GM12878 (cell line): ENCODE measurements around the gene IL1RL2. TPM values are rescaled to one million over a fixed set of nuclear protein-coding genes. Genes with fewer than 3 reads are reported as not detected.

Experiments
- ATAC-seq: fragments of 200-7000 bp; cut with Tn5 transposase; 3 replicates; pipeline ENCODE4 v1.9.1; 2020; ENCODE audit warnings: mild to moderate bottlenecking, moderate library complexity
- BruUV-seq: library from RNA; stranded (reverse); fragments of 400-500 nt; replicated peaks from 2 replicates; lab custom pipeline; 2021; lab: Mats Ljungman, UMichigan
- CTCF ChIA-PET: fragments of 300-600 bp; sonication (Branson Sonifier 250); formaldehyde crosslinking; extraction: SDS; loops from one replicate; lab custom pipeline; 2021; ENCODE audit warnings: inconsistent platforms; lab: Yijun Ruan, JAX
- POLR2A ChIA-PET: fragments of 350-600 bp; formaldehyde crosslinking; extraction: SDS; loops from one replicate; lab custom pipeline; 2021; ENCODE audit warnings: inconsistent platforms; lab: Charles Lee
- RAD21 ChIA-PET: fragments of 300-600 bp; sonication (Branson Sonifier 250); formaldehyde crosslinking; loops from one replicate; lab custom pipeline; 2023; ENCODE audit warnings: antibody characterized with exemption; ENCODE audit not compliant: unreplicated experiment; lab: Charles Lee
- SMC1A ChIA-PET: fragments of 300-600 bp; sonication (Branson Sonifier 250); formaldehyde crosslinking; loops from one replicate; lab custom pipeline; 2023; ENCODE audit not compliant: unreplicated experiment, uncharacterized antibody; lab: Charles Lee
- DNase-seq: peaks from one replicate; pipeline ENCODE4 v3.0.0-alpha.2; 2011; ENCODE audit warnings: low read depth, low spot score
- FAIRE-seq: peaks from 3 replicates; lab custom pipeline; 2011; peaks lifted over from hg19 to GRCh38; lab: Jason Lieb, UNC
- H2AFZ ChIP-seq: 2 replicates; pipeline ENCODE4 v1.6.0; 2011; ENCODE audit warnings: low read depth, low read length, control low read depth; ENCODE audit not compliant: control insufficient read depth
- H3K27ac ChIP-seq: 2 replicates; pipeline ENCODE4 v1.5.1; 2011; ENCODE audit warnings: control low read depth; ENCODE audit not compliant: control insufficient read depth, insufficient read depth
- H3K27me3 ChIP-seq, 2 experiments: replicated peaks in 1 of 2; 2 replicates each; pipeline versions ENCODE4 v1.6.0 to v1.6.1; 2011; ENCODE audit warnings: low read length in 1 of 2; ENCODE audit not compliant: control insufficient read depth in 2 of 2, insufficient read depth in 2 of 2
- H3K36me3 ChIP-seq, 2 experiments: 2 replicates each; pipeline ENCODE4 v1.5.1; 2011; ENCODE audit warnings: low read length in 1 of 2; ENCODE audit not compliant: control insufficient read depth in 2 of 2, insufficient read depth in 2 of 2
- H3K4me1 ChIP-seq: 2 replicates; pipeline ENCODE4 v1.6.1; 2011; ENCODE audit warnings: mild to moderate bottlenecking, low read length, moderate library complexity, mixed read lengths; ENCODE audit not compliant: control insufficient read depth, insufficient read depth
- H3K4me2 ChIP-seq: 2 replicates; pipeline ENCODE4 v1.6.0; 2011; ENCODE audit warnings: control low read depth; ENCODE audit not compliant: control insufficient read depth, insufficient read depth
- H3K4me3 ChIP-seq: fragments of 200-600 bp; sonication (generic); 2 replicates; pipeline ENCODE4 v1.5.1; 2016
- H3K79me2 ChIP-seq: 2 replicates; pipeline ENCODE4 v1.6.0; 2011; ENCODE audit warnings: low read length; ENCODE audit not compliant: control insufficient read depth, insufficient read depth
- H3K9ac ChIP-seq: 2 replicates; pipeline ENCODE4 v1.8.0; 2011; ENCODE audit warnings: low read length, control low read depth, mixed read lengths; ENCODE audit not compliant: control insufficient read depth, insufficient read depth
- H3K9me3 ChIP-seq: replicated peaks from 3 replicates; pipeline ENCODE4 v1.5.1; 2011; ENCODE audit warnings: mild to moderate bottlenecking, low read length; ENCODE audit not compliant: control insufficient read depth, insufficient read depth
- H4K20me1 ChIP-seq: 2 replicates; pipeline ENCODE4 v1.6.0; 2011; ENCODE audit not compliant: control insufficient read depth, insufficient read depth
- BACH1 ChIP-seq: fragments of 450-650 bp; IDR thresholded peaks from 2 replicates; pipeline ENCODE4 v1.6.1; 2017; ENCODE audit warnings: mild to moderate bottlenecking, borderline replicate concordance
- EGR1 ChIP-seq, 2 experiments: IDR thresholded peaks; 1 replicate in 1 of 2; 2 replicates in 1 of 2; pipeline ENCODE4 v1.6.1; 2011 to 2012; ENCODE audit warnings: low read depth in 2 of 2, low read length in 2 of 2, borderline replicate concordance in 1 of 2, mild to moderate bottlenecking in 1 of 2, moderate library complexity in 1 of 2
- FOXM1 ChIP-seq: IDR thresholded peaks from 2 replicates; pipeline ENCODE4 v1.6.1; 2012; ENCODE audit warnings: low read depth, mild to moderate bottlenecking, inconsistent platforms, low read length, moderate library complexity
- IKZF2 ChIP-seq, 2 experiments: fragments of 450-650 bp; IDR thresholded peaks; 2 replicates each; pipeline ENCODE4 v1.6.1; 2017; ENCODE audit warnings: mild to moderate bottlenecking in 2 of 2, moderate library complexity in 2 of 2
- MTA2 ChIP-seq: fragments of 450-650 bp; IDR thresholded peaks from 2 replicates; pipeline ENCODE4 v1.6.1; 2016; ENCODE audit warnings: low read depth, mild to moderate bottlenecking, moderate library complexity
- RBBP5 ChIP-seq: fragments of 200-600 bp; sonication (generic); conservative IDR thresholded peaks from 2 replicates; pipeline ENCODE4 v1.6.1; 2016
- RUNX3 ChIP-seq: IDR thresholded peaks from 2 replicates; pipeline ENCODE4 v1.6.1; 2012; ENCODE audit warnings: low read length, inconsistent platforms
- SIX5 ChIP-seq: IDR thresholded peaks from 2 replicates; pipeline ENCODE4 v1.6.1; 2011; ENCODE audit warnings: mild to moderate bottlenecking, low read depth, low read length, moderate library complexity; ENCODE audit not compliant: severe bottlenecking
- SMC3 ChIP-seq: IDR thresholded peaks from 2 replicates; pipeline ENCODE4 v1.6.1; 2011; ENCODE audit warnings: low read length, improper control_type of control experiment, borderline replicate concordance
- SP1 ChIP-seq: IDR thresholded peaks from one replicate; pipeline ENCODE4 v1.6.1; 2011; ENCODE audit warnings: low read depth, low read length
- YY1 ChIP-seq: IDR thresholded peaks from 2 replicates; pipeline ENCODE4 v1.6.1; 2011; ENCODE audit warnings: low read depth, mild to moderate bottlenecking, low read length
- ZNF217 ChIP-seq: fragments of 450-650 bp; IDR thresholded peaks from 2 replicates; pipeline ENCODE4 v1.6.1; 2017; ENCODE audit warnings: antibody characterized with exemption, mild to moderate bottlenecking
- ZNF592 ChIP-seq: fragments of 450-650 bp; IDR thresholded peaks from 2 replicates; pipeline ENCODE4 v1.6.1; 2017; ENCODE audit warnings: mild to moderate bottlenecking, moderate library complexity
- WGBS: methylation state at CpG from one replicate; pipeline ENCODE4 v1.1.6; 2016; ENCODE audit warnings: low lambda C conversion rate; ENCODE audit not compliant: insufficient replicate concordance, insufficient coverage; ENCODE audit errors: missing lambda C conversion rate; 5-methylcytosine and 5-hydroxymethylcytosine counted together
- in situ Hi-C: fragments of 300-500 bp; cut with MboI; formaldehyde crosslinking; loops from 9 replicates; pipeline ENCODE4 v1.14.3; 2018; ENCODE audit warnings: mixed read lengths
- intact Hi-C: fragments of 100-400 bp; cut with micrococcal nuclease; formaldehyde crosslinking; loops from one replicate; pipeline ENCODE4 v1.14.2; 2022; ENCODE audit not compliant: unreplicated experiment
- polyA plus RNA-seq, 11 experiments: library from polyadenylated mRNA; depleted of rRNA in 4 of 11; unstranded in 6 of 11; stranded (reverse) in 5 of 11; fragments of >200 nt; fragmentation: Nextera tagmentation in 4 of 11; fragmentation: Illumina TruSeq in 1 of 11; extraction: Ambion mirVana in 4 of 11; extraction: Trizol in 1 of 11; gene quantifications; 1 replicate in 1 of 11; 2 replicates in 10 of 11; pipeline versions ENCODE4 v1.2.1 to v1.2.3, GENCODE V29; 2011 to 2016; ENCODE audit warnings: inconsistent platforms in 2 of 11, missing spikeins in 2 of 11, low read depth in 1 of 11
- total RNA-seq, 4 experiments: library from RNA; depleted of rRNA in 3 of 4; stranded (reverse); fragments of >200 nt in 3 of 4; fragmentation: Illumina TruSeq in 1 of 4; extraction: Trizol in 1 of 4; gene quantifications; 2 replicates each; pipeline versions ENCODE4 v1.2.1 to v1.2.3, GENCODE V29; 2013 to 2021

IL1RL2 gene
- total and polyA plus RNA-seq, 10 of the 15 experiments (the other 5 are each of a cell fraction or from before 2014, with no cell fraction given): not detected

DNA sequence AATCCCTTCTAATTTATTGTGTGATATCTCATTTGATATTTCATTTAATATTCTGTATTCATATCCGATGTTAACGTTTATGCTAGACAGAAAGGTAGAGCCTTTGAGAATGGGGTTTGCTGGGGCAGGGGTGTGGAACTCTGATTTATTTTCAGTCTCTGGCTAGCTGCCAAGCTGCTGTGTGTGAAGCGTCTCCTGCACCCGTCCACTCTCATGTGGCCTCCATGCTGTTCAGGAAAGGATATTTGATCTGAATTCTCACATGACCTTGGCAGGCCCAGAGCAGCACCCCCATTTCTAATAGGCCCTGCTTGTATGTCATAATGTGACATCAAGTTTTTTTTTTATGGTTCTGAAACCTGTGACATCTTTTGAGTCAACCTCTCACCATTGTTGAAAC is 42.7 kb upstream of the IL1RL2 start:
- no peak overlapping the region for H2AFZ ChIP-seq
- FAIRE-seq: no peak
- TF ChIP-seq IKZF2 (IDR thresholded peaks at IDR 0.05) (no peak), MTA2 (no peak), FOXM1 (no peak), ZNF217 (no peak), EGR1 (IDR thresholded peaks at IDR 0.05; ENCODE audit: borderline replicate concordance in 1 of 2, low read depth in 2 of 2, low read length in 2 of 2) (no peak), ZNF592 (no peak), RUNX3 (no peak), SIX5 (no peak), YY1 (no peak), RBBP5 (no peak), BACH1 (no peak), SP1 (no peak), SMC3 (no peak)
- H3K79me2 ChIP-seq: no peaks in the 10 kb centered on the region
- H3K9ac ChIP-seq: no peak overlapping the region
- no peaks in the 10 kb centered on the region for H4K20me1 ChIP-seq
- no peaks in the 10 kb centered on the region for H3K4me1 ChIP-seq
- ChIA-PET CTCF (interaction anchor here (1.6 kb wide), 1 partner anchor 123 kb away, joined by 6 read pairs; no protein-coding TSS in a partner anchor), SMC1A (interaction anchor here (1.1 kb wide), 1 partner anchor 124 kb away, joined by 4 read pairs; no protein-coding TSS in a partner anchor), POLR2A (no interaction called here), RAD21 (no interaction called here)
- no peak for DNase-seq
- peaks cover 56% of the 10 kb centered on the region; the same call in 2 of the 3 replicates for H3K9me3 ChIP-seq
- 44% methylated on average over 4 of the region's 4 CpGs for whole genome bisulfite sequencing
- H3K4me3 ChIP-seq: no peak overlapping the region
- no peaks in the 10 kb centered on the region for H3K27me3 ChIP-seq
- H3K36me3 ChIP-seq: no peaks in the 10 kb centered on the region; a peak in 2 of 4 replicates
- no peak overlapping the region for H3K4me2 ChIP-seq
- ATAC-seq: no peak
- H3K27ac ChIP-seq: no peak overlapping the region
- no TSS peak for BruUV-seq
- in situ Hi-C loops: no loop called here
- intact Hi-C loops: no loop called here
